GM10266 (cell line): ENCODE results near the gene ACLY.

Experiments used
- DNase-seq: peaks from one replicate; pipeline ENCODE4 v3.0.0; 2012; ENCODE audit errors: extremely low spot score
- CTCF ChIP-seq: IDR thresholded peaks from 2 replicates; pipeline ENCODE4 v1.5.1; 2012; ENCODE audit warnings: mild to moderate bottlenecking, low read depth; ENCODE audit not compliant: control insufficient read depth, insufficient read depth; ENCODE audit errors: missing control alignments

ACLY gene

GRCh38 chr17:41948762-41949460 lies 30.2 kb upstream of the ACLY start:
- no peak for TF ChIP-seq CTCF

DNA sequence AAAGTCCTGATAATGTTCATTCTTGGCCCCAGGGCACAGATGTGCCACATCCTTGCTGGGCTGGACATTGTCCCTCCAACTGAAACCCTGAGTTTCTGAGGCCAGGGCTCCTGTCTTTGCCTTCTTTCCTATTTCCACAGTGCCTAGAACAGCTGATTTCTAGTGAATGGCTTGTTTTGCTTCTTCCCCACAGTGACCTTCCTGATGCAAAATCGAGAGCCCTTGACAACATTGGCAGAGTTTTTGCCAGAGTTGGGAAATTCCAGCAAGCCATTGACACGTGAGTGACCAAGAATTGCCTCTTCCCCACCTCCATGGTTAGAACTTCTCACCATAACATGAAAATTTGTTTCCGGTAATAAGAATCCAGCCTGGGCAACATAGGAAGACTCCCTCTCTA lies 26.2 kb upstream of the ACLY start:
- TF ChIP-seq CTCF: no peak
- DNase-seq: no peak

More at GRCh38 chr17:41948762-41949460, 30.2 kb upstream of the ACLY start:
- DNase-seq: no peak

DNA sequence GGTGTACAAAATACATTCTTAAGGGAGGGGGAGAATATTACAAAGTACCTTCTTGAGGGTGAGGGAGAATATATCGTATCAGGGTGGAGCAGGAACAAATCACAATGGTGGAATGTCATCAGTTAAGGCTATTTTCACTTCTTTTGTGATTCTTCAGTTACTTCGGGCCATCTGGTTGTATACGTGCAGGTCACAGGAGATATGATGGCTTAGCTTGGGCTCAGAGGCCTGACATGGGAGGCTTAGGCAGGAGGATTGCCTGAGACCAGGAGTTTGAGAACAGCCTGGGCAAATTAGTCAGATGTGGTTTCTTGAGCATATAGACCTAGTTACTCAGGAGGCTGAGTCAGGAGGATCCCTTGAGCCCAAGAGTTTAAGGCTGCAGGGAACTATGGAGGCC lies 24.7 kb upstream of the ACLY start:
- no peak for TF ChIP-seq CTCF
- DNase-seq: no peak

- no peak for TF ChIP-seq CTCF
- no peak for DNase-seq
These were observed 24.0 kb upstream of the ACLY start for GRCh38 chr17:41942626-41943373.

GRCh38 chr17:41941168-41941567 lies 22.4 kb upstream of the ACLY start:
- TF ChIP-seq CTCF: no peak
- no peak for DNase-seq

GRCh38 chr17:41939693-41940090 lies 20.9 kb upstream of the ACLY start:
- TF ChIP-seq CTCF: no peak
- DNase-seq: no peak
